Activated CD4-positive, alpha-beta T cell treated with anti-CD3 and anti-CD28 coated beads, Interleukin-2, amount 10 ng/mL, durations not matched to agents 7 days and 5 days (primary cell): ENCODE measurements around the gene ZSWIM4. TPM values are rescaled to one million over a fixed set of nuclear protein-coding genes. Genes with fewer than 3 reads are reported as not detected.

ENCODE experiments used
- CTCF ChIA-PET: fragments of 350-600 bp; sonication (Branson Sonifier 250); formaldehyde crosslinking; loops from one replicate; lab custom pipeline; 2021; ENCODE audit warnings: antibody characterized with exemption; lab: Charles Lee
- POLR2A ChIA-PET: fragments of 350-600 bp; sonication (Branson Sonifier 250); formaldehyde crosslinking; loops from one replicate; lab custom pipeline; 2021; ENCODE audit warnings: antibody characterized with exemption; lab: Charles Lee
- DNase-seq: peaks from one replicate; pipeline ENCODE4 v3.0.0-alpha.2; 2020
- H3K27ac Mint-ChIP-seq: one replicate; pipeline ENCODE4 v1.8.0; 2021; ENCODE audit warnings: mild to moderate bottlenecking, moderate library complexity, mixed read lengths
- H3K27me3 Mint-ChIP-seq: one replicate; pipeline ENCODE4 v1.8.0; 2021; ENCODE audit warnings: mixed read lengths
- H3K36me3 Mint-ChIP-seq: one replicate; pipeline ENCODE4 v1.8.0; 2021; ENCODE audit warnings: low read depth, mixed read lengths
- H3K4me1 Mint-ChIP-seq: one replicate; pipeline ENCODE4 v1.8.0; 2021; ENCODE audit warnings: mixed read lengths
- H3K4me3 Mint-ChIP-seq: one replicate; pipeline ENCODE4 v1.8.0; 2021; ENCODE audit warnings: mild to moderate bottlenecking, moderate library complexity, mixed read lengths
- H3K9me3 Mint-ChIP-seq: one replicate; pipeline ENCODE4 v1.8.0; 2021; ENCODE audit warnings: mixed read lengths
- total RNA-seq, 2 experiments: library from RNA; stranded (reverse); gene quantifications; one replicate each; pipeline ENCODE4 v1.2.3, GENCODE V29; 2021

The ZSWIM4 gene
- total RNA-seq, 2 experiments from 2014 or later, result 6.0 to 6.2 TPM

DNA sequence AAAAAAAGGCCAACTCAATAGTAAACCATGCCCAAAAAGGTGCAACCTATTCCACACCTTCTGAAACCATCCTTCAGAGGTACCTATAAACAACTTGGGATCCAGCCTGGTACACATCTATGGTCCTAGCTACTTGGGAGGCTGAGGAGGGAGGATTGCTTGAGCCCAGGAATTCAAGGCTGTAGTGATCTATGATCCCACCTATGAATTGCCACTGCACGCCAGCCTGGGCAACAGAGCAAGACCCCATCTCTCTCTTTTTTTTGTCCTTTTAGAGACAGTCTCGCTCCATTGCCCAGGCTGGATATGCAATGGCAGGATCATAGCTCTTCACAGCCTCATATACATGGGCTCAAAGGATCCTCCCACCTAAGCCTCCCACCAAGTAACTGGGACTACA is 26.0 kb downstream of the ZSWIM4 start:
- H3K9me3 Mint-ChIP-seq, result no peaks in the 10 kb centered on the region
- CTCF ChIA-PET, result interaction anchor here (0.6 to 1.8 kb wide), 5 partner anchors 12 to 104 kb away, joined by 4 to 7 read pairs (median 5); no protein-coding TSS in a partner anchor
- H3K27ac Mint-ChIP-seq, result no peak overlapping the region
- H3K36me3 Mint-ChIP-seq, result peaks cover 11% of the 10 kb centered on the region
- no peak for DNase-seq
- H3K4me3 Mint-ChIP-seq, result no peak overlapping the region
- peaks cover 15% of the 10 kb centered on the region for H3K4me1 Mint-ChIP-seq
- POLR2A ChIA-PET, result no interaction called here
- no peaks in the 10 kb centered on the region for H3K27me3 Mint-ChIP-seq

DNA sequence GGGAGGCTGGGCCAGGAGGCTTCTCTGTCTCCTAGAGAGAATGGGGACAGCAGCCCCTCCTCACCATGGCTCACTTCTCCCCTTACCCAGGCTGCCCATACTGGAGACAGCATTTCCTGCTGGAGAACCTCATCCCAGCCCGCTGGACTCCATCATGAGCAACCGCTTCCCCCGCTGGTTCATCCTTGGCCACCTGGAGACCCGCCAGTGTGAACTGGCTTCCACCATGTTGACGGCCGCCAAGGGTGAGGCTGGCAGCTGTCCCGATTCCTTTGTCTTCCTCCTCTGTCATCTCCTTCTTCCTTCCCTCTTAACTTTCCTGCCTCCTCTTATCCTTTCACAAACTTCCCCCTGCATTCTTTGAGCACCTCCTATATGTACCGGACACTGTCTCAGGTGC is 28.0 kb downstream of the ZSWIM4 start:
- Mint-ChIP-seq H3K4me3 (no peak overlapping the region), H3K36me3 (peaks cover 15% of the 10 kb centered on the region), H3K27me3 (no peaks in the 10 kb centered on the region), H3K27ac (peak overlapping the region; percentile 46), H3K9me3 (no peaks in the 10 kb centered on the region), H3K4me1 (peaks cover 12% of the 10 kb centered on the region)
- ChIA-PET CTCF (interaction anchor here (0.6 to 1.8 kb wide), 3 partner anchors 8 to 233 kb away, joined by 3 to 5 read pairs (median 3); no protein-coding TSS in a partner anchor), POLR2A (no interaction called here)
- no peak for DNase-seq

DNA sequence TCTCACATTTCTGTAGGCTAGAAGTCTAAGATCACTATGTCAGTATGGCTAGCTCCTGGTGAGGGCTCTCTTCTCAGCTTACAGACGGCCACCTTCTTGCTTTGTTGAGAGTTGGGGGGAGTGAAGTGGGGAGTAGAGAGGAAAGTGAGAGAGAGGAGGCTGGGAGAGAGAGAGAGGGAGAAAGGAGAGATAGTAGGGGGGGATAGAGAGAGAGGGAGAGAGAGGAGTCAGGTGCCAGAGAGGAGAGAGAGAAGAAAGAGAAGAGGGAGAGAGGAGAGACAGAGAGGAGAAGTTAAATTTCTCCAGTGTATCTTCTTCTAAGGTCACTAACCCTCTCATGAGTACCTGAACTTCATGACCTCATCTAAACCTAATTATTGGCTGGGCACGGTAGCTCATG is 28.7 kb downstream of the ZSWIM4 start:
- peaks cover 10% of the 10 kb centered on the region for H3K4me1 Mint-ChIP-seq
- H3K36me3 Mint-ChIP-seq, result peaks cover 15% of the 10 kb centered on the region
- no peaks in the 10 kb centered on the region for H3K9me3 Mint-ChIP-seq
- no peak overlapping the region for H3K4me3 Mint-ChIP-seq
- POLR2A ChIA-PET, result no interaction called here
- CTCF ChIA-PET, result interaction anchor here (1.0 to 1.8 kb wide), 5 partner anchors 8 to 29 kb away, joined by 3 to 5 read pairs (median 3); partner anchors contain the start of gene ZSWIM4
- H3K27me3 Mint-ChIP-seq, result no peaks in the 10 kb centered on the region
- no peak for DNase-seq
- H3K27ac Mint-ChIP-seq, result peak overlapping the region; percentile 27

DNA sequence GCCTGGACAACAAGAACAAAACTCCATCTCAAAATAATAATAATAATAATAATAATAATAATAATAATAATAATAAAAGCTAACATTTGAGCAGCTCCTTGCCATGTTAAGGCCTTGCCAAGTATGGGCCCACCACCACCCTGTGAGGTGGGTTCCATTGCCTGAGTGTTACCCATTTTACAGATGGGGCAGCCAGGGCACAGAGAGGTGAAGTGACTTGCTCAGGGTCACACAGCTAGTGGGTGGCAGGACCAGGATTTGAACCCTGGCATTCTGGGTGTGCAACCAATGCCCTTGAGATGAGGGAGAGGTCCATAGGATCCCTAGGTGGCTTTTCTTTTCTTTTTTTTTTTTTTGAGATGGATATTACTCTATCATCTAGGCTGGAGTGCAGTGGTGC is 29.5 kb downstream of the ZSWIM4 start:
- no peaks in the 10 kb centered on the region for H3K27me3 Mint-ChIP-seq
- peaks cover 15% of the 10 kb centered on the region for H3K36me3 Mint-ChIP-seq
- peaks cover 10% of the 10 kb centered on the region for H3K4me1 Mint-ChIP-seq
- POLR2A ChIA-PET, result no interaction called here
- CTCF ChIA-PET, result interaction anchor here (1.0 to 2.4 kb wide), 6 partner anchors 9 to 30 kb away, joined by 3 to 7 read pairs (median 4); partner anchors contain the start of gene ZSWIM4
- H3K4me3 Mint-ChIP-seq, result no peak overlapping the region
- no peak for DNase-seq
- H3K27ac Mint-ChIP-seq, result no peak overlapping the region
- H3K9me3 Mint-ChIP-seq, result no peaks in the 10 kb centered on the region

DNA sequence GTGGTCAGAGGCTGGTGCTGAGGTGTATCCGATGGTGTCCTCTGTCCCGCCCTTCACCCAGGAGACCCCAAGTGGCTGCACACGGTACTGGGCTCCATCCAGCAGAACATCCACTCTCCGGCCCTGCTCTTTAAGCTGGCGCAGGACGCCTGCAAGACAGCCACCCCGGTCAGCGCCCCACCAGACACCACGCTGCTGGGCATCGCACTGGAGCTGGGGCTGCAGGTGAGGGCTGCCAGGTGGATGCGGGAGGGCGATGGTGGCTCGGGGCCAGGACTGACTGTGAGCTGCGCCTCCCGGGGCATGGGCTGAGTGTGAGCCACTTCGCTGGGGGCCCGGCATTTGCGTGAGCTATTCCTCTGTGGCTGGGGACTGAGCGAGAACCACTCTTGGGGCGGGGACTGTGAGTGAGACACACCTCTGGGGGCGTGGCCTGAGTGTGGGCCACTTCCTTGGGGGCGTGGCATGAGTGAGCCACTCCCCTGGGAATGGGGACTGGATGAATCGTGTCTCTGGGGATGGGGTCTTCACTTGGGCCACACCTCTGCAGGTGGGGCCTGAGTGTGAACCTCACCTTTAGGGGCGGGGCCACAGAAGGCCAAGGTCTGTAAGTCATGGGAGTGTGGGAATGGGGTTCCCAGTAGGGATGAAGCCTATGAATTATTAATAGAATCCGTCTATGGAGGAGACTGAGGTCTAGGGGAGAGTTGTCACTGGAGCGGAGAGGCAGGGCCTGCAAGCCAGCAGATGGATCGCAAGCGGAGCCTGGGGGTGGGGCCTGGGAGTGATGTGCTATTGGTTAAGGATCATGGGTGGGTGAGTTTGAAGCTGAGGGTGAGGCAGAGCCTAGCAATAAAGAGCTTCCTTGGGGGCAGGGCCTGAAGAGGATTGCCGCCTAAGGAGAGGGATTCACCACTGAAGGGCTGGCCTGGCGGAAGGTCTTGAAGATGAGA is 30.5 kb downstream of the ZSWIM4 start:
- Mint-ChIP-seq H3K9me3 (no peaks in the 10 kb centered on the region), H3K27ac (no peak overlapping the region), H3K27me3 (no peaks in the 10 kb centered on the region), H3K36me3 (peaks cover 18% of the 10 kb centered on the region), H3K4me1 (peaks cover 10% of the 10 kb centered on the region), H3K4me3 (no peak overlapping the region)
- DNase-seq, result no peak
- ChIA-PET CTCF (interaction anchor here (0.7 to 2.4 kb wide), 4 partner anchors 12 to 37 kb away, joined by 3 to 7 read pairs (median 3); no protein-coding TSS in a partner anchor), POLR2A (no interaction called here)

DNA sequence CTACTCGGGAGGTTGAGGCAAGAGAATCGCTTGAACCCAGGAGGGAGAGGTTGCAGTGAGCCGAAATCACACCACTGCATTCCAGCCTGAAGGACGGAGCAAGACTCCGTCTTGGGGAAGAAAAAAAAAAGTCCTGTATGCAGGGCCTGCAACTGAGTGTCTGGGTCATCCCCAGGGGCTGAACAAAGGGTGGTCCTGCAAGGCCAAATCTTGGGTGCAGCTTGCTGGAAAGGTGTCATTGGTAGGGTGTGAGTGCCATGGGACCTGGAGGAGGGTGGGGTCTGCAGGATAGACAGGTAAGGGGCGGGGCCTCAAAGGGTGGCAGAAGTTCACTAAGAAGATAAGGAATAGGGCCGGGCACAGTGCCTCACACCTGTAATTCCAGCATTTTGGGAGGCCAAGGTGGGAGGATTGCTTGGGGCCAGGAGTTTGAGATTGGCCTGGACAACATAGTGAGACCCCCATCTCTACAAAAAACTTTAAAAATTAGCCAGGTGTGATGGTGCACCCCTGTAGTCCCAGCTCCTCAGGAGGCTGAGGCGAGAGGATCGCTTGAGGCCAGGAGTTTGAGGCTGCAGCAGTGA is 31.5 kb downstream of the ZSWIM4 start:
- peaks cover 11% of the 10 kb centered on the region for H3K4me1 Mint-ChIP-seq

DNA sequence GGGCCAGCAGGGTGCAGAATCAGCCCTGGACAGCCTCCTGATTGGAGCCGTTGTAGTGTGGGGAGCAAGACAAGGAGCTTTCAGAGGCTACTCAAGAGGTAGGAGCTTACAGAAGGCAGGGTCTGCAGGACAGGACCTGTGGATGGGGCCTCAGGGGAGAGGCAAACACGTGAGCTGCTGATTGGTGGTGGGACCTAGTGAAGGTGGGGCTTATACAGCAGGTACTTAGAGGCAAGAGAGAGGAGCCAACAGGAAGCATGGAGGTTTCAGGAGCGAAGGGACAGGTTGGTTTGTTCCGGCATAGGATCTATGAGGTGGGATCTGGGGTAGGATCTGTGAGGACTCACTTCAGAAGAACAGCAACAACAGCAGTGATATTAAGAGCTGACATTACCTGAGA is 32.4 kb downstream of the ZSWIM4 start:
- no peaks in the 10 kb centered on the region for H3K9me3 Mint-ChIP-seq

More for the DNA sequence above, 31.5 kb downstream of the ZSWIM4 start:
- Mint-ChIP-seq H3K36me3 (peaks cover 21% of the 10 kb centered on the region), H3K27me3 (no peaks in the 10 kb centered on the region), H3K4me3 (no peak overlapping the region), H3K9me3 (no peaks in the 10 kb centered on the region), H3K27ac (no peak overlapping the region)
- ChIA-PET POLR2A (no interaction called here), CTCF (interaction anchor here (1.0 to 2.4 kb wide), 2 partner anchors 19 to 36 kb away, joined by 3 to 7 read pairs; no protein-coding TSS in a partner anchor)
- DNase-seq, result no peak

DNA sequence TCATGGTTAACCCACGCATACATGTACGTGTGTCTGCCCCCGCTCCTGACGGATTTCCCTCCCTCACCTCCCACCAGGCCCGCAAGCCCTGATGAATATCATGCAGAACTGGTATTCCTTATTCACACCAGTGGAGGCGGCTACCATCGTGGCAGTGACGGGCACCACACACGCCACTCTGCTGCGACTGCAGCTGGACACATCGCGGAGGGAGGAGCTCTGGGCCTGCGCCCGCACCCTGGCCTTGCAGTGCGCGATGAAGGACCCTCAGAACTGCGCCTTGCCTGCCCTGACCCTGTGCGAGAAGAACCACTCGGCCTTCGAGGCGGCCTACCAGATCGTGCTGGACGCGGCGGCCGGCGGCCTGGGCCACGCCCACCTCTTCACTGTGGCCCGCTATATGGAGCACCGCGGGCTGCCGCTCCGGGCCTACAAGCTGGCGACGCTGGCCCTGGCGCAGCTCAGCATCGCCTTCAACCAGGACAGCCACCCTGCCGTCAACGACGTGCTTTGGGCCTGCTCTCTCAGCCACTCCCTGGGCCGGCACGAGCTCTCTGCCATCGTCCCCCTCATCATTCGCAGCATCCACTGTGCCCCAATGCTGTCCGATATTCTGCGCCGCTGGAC is 35.0 kb downstream of the ZSWIM4 start:
- H3K27me3 Mint-ChIP-seq, result no peaks in the 10 kb centered on the region
- peaks cover 36% of the 10 kb centered on the region for H3K36me3 Mint-ChIP-seq
- DNase-seq, result no peak
- ChIA-PET CTCF (no interaction called here), POLR2A (interaction anchor here (0.6 kb wide), 1 partner anchor 1195 kb away, joined by 5 read pairs; no protein-coding TSS in a partner anchor)
- no peaks in the 10 kb centered on the region for H3K9me3 Mint-ChIP-seq
- H3K4me3 Mint-ChIP-seq, result no peak overlapping the region
- H3K4me1 Mint-ChIP-seq, result peaks cover 32% of the 10 kb centered on the region
- H3K27ac Mint-ChIP-seq, result no peak overlapping the region

More for the DNA sequence above, 32.4 kb downstream of the ZSWIM4 start:
- ChIA-PET CTCF (interaction anchor here (1.1 to 1.7 kb wide), 2 partner anchors 34 to 46 kb away, joined by 3 to 7 read pairs; no protein-coding TSS in a partner anchor), POLR2A (interaction anchor here (0.6 kb wide), 1 partner anchor 28 kb away, joined by 4 read pairs; no protein-coding TSS in a partner anchor)
- peaks cover 12% of the 10 kb centered on the region for H3K4me1 Mint-ChIP-seq
- peaks cover 20% of the 10 kb centered on the region for H3K36me3 Mint-ChIP-seq
- H3K27ac Mint-ChIP-seq, result no peak overlapping the region
- no peak for DNase-seq
- H3K4me3 Mint-ChIP-seq, result no peak overlapping the region
- H3K27me3 Mint-ChIP-seq, result no peaks in the 10 kb centered on the region

DNA sequence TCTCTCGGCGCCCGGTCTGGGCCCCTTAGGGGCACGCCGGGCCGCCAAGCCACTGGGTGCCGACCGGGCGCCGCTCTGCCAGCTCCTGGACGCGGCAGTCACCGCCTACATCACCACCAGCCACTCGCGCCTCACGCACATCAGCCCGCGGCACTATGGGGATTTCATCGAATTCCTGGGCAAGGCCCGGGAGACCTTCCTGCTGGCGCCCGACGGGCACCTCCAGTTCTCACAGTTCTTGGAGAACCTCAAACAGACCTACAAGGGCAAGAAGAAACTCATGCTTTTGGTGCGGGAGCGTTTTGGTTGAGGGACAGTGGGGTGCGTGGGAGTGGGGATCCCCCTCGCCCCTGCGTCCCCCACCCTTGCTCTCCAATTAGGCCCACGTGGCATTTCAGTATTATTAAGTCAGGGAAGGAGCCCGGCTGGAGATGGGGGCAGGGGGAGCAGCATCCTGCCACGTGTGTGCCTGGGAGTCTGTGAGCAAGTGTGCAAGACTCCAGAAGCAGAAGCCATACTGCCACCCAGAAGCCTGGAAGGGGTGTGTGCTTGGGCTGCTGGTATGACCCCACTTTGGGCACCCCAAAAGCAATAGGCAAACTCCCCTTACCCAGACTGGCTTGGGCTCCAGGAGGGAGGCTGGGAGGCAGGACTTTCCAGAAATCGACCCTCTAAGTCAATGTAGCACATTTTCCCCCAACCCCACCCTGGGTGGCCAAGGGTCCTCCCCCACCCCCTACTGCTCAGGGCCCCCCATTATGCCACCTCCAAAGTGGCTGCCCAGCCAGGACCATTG is 35.7 kb downstream of the ZSWIM4 start:
- Mint-ChIP-seq H3K36me3 (peaks cover 37% of the 10 kb centered on the region), H3K4me1 (peaks cover 34% of the 10 kb centered on the region), H3K9me3 (no peaks in the 10 kb centered on the region), H3K27ac (no peak overlapping the region), H3K27me3 (no peaks in the 10 kb centered on the region), H3K4me3 (no peak overlapping the region)
- DNase-seq, result no peak
- CTCF ChIA-PET, result no interaction called here
- POLR2A ChIA-PET, result interaction anchor here (0.6 kb wide), 1 partner anchor 1194 kb away, joined by 5 read pairs; no protein-coding TSS in a partner anchor

DNA sequence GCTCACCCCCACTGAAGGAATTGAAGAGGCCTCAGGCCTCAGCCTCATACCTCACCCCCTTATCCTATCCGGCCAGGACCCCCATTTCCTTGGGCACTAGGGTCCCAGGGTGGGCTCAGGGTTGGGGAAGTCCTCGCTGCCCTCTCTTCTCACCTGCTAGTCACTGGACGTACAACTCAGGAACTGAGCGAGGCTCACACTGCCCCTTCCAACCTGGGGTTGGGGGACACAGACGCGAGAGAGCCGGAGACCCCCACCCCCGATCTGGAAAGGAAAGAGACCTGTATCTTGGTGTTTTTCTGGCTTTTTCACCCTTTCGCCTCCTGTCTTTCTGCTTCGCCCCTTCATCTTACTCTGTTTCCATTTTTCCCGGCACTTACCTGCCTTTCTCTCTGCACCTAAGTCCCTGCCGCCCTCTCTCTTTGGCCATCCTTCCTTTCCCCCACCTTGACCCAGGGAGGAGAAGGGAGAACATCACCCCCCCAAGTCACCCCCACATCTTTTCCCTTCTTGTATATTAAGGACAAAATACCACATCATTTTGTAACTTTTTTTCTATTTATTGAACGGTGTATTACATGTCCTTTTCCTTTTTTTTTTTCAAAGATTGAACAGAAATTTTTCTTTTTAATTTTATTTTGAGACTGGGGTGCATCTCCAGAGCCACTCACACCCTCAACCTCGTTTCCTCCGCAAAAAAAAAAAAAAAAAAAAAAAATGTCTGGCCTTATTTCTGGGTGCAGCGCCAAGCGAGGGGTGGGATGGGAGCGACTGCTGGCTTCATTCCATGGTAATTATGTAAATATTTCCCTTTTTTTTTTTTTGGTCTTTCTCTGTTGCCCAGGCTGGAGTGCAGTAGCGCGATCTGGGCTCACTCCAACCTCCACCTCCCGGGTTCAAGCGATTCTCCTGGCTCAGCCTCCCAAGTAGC is 36.6 kb downstream of the ZSWIM4 start:
- peak overlapping the region; percentile 57 for H3K27ac Mint-ChIP-seq
- H3K4me1 Mint-ChIP-seq, result peaks cover 38% of the 10 kb centered on the region
- peaks cover 34% of the 10 kb centered on the region for H3K36me3 Mint-ChIP-seq
- POLR2A ChIA-PET, result no interaction called here
- DNase-seq, result no peak
- CTCF ChIA-PET, result no interaction called here
- H3K27me3 Mint-ChIP-seq, result no peaks in the 10 kb centered on the region
- H3K9me3 Mint-ChIP-seq, result no peaks in the 10 kb centered on the region
- H3K4me3 Mint-ChIP-seq, result no peak overlapping the region
